ENCODE results near the gene ZNF880. TPM values are rescaled to one million over a fixed set of nuclear protein-coding genes. Genes with fewer than 3 reads are reported as not detected.
"Not testable (repeated sequence)": the region's sequence is repeated elsewhere in the genome, so short reads cannot be mapped to it uniquely, and the experiment has no call there.

Gene ZNF880
- total RNA-seq = 27.4 TPM

DNA sequence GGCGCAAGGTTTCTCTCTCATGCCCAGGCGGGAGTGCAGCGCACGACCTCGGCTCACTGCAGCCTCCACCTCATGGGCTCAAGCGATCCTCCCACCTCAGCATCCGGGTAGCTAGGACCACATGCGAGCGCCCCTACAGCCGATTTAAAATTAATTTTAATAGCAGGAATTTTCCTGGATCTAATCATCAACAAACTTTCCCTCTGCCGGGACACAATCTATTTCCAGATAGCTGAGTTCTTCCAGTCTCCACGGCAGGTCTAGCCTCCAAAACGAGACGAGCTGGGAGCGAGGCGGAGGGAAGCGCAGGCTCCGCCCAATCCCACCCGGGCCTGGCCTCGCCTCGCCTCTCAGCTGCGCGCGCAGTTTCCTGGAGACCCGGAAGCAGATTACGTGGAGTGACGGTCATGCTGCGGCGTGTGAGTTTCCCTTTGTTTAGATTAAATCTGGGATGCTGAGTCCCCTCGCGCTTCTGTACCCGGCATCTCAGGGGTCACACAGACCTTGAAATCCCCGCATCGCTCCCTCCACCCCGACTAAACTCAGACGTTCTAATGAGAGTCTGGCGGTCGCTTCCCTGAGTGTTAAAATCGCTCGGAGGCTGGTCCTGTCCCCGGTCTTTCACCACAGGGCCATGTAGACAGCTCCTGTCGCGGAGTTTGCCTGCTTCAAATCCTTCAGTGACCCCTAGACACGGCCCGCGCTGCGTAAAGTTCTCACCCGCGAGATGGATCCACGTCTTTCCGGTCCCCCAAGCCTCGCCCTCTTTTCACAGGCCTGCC lies at the start of gene ZNF880:
Gene ZNF880 (plus strand): TSS at position 365 of the 782 bp plus-strand sequence. CDS start 43 bp downstream, at position 408.
- peak; percentile 99 for DNase-seq

DNA sequence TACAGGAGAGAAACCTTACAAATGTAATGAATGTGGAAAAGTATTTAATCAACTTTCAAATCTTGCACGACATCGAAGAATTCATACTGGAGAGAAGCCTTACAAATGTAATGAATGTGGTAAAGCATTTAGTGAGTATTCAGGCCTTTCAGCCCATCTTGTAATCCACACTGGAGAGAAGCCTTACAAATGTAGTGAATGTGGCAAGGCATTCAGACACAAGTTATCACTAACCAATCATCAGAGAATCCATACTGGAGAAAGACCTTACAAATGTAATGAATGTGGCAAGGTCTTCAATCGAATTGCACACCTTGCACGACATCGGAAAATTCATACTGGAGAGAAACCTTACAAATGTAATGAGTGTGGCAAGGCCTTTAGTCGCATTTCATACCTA lies 47.3 kb upstream of the ZNF880 start:
- no peak for DNase-seq

DNA sequence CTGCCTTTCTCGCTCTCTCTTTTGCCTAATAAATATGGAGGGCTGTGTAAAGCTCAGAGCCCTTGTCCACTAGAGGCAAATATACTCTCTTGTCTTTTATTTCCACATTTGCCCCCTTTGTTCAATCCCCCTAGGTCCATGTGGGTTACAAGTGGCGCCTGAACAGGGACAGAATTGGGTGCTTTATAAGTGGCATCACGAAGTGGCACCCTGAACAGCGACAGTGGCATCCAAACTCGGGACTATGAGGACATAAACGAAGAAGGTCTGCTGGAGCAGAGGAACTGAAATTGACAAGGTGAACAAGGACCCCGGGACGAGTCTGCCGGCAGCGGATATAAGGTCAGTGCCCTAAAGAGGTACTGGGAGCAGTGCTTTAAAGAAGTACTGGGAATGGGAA lies 38.0 kb upstream of the ZNF880 start:
- DNase-seq = no peak

DNA sequence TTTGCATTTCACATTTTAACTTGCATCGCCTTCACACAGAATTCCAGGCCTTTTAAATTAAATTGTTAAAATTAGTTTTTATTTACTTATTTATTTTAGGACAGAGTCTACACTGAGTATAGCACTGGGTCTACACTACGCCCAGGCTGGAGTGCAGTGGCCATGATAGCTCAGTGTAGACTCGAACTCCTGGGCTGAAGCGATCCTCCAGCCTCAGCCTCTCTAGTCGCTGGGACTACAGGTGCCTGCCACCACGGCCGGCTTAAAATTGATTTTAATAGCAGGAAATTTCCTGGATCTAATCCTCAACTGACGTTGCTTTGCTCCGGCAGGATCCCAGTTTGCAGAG lies 34.0 kb upstream of the ZNF880 start:
- no peak for DNase-seq

DNA sequence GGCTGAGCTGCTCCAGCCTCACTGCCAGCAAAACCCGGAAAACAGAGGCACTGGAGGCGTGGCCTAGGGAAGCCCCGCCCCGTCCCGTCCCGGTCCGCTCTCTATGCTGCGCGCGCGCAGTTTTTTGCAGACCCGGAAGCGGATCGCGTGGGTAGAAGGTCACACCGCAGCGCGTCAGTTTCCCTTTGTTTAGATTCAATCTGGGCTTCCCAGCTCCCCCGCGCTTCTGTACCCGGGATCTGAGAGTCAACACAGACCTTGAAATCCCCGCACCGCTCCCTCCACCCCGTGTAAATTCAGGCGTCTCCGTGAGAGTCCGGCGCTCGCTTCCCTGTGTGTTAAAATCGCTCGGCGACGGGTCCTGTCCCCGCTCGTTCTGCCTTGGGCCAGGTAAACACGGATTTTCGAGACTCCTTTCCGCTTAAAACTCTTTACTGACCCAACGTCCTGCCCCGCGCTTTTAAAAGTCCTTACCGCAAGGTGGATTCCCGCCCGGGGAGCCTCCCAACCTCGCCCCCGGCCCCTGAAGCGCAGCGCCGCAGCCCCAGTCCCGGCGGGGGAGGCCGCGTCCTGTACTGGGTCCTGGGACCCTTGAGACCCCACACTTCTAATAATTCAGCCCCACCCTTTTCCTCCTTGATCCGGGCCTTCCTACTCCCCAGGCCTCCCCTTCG lies 33.5 kb upstream of the ZNF880 start, which contains the start of gene ZNF610:
Gene ZNF610 (plus strand): TSS at position 127 of the 674 bp plus-strand sequence. CDS start 12,930 bp downstream, outside the sequence.
- DNase-seq = peak; percentile 95

DNA sequence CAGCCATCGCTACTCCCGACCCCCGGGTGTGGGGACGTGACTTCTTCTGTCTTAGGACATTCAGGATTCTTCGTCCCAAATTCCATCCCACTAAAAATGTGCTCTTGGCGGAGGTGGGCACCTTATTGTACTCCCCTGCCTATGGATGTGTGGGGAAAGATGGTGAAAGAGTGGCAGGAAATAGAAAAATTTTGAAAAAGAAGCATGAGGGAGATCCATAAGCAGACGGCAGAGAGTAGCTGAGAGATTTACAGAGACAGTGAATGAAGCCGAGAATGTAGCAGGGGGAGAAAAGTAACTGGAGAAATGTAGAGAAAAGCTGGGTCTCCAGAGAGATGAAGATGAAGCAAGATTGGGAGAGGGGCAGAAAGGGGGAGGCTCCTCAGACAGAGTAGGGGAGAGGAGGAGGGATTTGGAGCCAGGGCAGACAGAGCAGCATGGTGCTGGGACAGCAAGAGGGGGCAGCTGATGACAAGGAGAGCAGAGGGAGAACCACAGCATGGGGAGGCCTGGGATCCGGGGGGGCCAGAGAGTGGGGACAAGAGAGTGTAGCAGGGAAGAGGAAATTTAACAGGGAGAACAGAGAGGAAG lies 32.8 kb upstream of the ZNF880 start:
- DNase-seq = peak; percentile 41

DNA sequence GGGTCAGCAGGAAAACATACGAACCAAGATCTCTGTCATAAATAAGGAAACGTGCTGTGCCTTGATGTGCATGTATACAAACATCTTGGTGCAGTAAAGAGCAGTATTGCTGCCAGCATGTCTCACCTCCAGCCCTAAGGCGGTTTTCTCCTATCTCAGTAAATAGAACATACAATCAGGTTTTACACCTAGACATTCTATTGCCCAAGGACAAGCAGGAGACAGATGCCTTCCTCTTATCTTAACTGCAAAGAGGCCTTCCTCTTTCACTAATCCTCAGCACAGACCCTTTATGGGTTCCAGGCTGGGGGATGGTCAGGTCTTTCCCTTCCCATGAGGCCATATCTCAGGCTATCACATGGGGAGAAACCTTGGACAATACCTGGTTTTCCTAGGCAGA lies 30.7 kb upstream of the ZNF880 start:
- not testable (repeated sequence) for DNase-seq

DNA sequence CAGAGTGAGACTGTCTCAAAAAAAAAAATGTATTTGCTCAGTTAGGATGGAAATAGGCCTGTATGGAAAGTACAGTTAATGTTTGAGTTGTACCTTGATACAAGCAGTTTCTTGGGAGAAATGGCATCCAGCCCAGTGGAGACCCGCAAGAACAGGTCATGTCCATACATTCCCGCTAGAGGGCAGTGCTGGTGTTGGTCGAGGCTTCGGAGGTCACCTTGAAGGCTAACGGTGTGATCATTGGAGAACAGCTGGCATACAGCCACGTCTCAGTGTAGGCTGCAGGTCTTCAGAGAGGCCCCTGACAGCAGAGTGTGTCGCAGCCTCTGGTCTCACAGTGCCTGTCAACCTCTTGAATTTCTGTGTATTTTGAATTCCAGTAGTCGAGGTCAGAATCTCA lies 26.2 kb upstream of the ZNF880 start:
- peak; percentile 82 for DNase-seq

DNA sequence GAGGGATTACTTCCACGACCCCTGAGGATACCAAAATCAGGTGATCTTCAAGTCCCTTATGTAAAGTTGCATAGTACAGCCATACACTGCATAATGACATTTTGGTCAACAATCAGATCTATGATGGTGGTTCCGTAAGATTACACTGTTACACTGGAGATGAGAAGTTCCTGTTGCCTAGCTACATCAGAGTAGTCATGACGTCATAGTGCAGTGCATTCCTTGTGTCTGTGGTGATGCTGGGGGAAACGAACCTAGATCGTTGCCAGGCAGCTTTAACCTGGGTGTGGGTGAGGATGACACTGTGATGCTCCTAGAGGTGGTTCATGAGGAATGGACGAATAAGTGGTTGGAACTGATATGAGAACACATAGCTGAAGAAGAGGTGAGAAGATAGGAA lies 24.6 kb upstream of the ZNF880 start:
- DNase-seq = no peak

DNA sequence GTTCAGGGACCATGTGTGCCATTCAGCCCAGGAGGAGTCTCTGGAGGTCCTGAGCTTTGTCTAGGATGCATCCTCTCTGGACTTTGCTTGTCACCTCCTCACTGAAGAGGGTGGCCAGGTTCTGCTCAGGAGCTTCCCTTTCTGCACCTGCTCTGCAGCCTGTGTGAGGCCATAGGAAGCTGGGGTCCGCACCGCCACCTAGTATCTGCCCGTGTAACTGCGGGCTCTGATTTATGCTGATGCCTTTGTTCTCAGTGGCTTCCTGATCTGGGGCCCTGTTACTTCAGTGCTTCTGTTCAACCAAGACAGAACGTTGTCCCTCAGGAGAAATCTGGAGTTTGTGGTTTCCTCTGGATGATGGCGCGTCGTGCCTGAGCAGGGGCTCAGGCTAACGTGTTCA lies 18.2 kb upstream of the ZNF880 start:
- DNase-seq = no peak

DNA sequence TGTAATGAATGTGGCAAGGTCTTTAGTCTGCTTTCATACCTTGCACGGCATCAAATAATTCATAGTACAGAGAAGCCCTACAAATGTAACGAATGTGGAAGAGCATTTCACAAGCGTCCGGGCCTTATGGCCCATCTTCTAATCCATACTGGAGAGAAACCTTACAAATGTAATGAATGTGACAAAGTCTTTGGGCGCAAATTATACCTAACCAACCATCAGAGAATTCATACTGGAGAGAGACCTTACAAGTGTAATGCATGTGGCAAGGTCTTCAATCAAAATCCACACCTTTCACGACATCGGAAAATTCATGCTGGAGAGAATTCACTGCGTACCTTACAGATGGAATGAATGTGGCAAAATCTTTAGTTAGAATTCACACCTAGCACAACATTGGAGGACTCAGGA lies 3.3 kb upstream of the ZNF880 start:
- DNase-seq = no peak

DNA sequence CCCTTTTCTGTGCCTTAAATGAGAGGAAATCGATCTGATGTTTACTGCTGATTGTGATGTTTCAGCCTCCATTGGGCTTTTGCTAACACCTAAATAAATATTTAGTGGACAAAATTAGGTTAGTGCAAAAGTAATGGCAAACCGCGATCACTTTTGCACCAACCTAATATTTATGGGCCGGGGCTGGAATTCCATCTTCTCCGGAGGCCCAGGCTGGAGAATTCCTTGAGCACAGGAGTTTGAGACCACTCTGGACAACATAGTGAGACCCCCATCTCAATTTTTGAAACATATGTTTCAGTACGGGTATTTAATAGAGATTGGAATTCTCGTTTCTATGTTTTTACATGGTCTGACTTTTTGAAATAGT lies 603 bp downstream of the ZNF880 start:
- no peak for DNase-seq

DNA sequence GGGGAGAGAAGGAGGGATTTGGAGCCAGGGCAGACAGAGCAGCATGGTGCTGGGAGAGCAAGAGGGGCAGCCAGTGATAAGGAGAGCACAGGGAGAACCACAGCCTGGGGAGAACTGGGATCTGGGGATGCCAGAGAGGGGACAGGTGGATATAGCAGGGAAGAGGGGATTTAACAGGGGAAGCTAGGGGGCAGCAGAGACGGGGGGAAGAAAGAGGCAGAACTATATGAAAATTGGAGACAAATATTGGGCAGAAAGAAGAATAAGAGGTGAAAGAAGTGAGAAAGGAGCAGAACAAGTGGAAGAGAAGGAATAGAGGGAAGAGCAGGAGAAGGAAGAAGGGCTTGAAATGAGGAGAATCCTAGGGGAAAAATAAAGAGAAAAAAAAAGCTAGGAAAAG lies 21.4 kb downstream of the ZNF880 start:
- no peak for DNase-seq

DNA sequence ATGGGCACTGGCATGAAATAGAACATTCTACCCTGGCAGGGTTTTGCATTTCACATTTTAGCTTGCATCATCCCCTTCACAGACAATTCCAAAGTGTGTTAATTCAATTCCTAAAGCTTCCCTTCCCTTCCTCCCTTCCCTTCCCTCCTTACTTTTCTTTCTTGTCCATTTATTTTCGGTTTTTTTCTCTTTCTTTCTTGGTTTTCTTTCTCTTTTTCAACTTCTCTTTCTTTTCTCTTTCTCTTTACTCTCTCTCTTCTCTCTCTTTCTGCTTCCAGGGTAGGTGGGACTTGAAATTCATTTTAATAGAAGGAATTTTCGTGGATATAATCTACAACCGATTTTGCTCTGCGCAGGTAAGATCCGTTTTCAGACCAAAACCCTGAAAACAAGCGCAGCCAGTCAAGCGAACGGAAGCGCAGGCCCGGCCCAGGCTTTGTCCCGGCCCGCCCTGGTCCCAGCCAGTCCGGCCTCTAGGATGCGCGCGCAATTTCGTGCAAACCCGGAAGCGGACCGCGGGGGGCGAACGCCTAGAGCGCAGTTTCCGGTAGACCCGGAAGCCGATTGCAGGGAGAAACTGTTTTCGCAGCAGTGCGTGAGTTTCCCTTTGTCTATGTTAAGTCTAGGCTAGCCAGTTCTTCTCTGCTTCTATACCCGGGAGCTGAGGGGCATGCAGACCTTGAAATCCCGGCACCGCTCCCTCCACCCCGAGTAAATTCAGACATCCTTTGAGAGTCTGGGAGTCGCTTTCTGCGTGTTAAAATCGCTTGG lies 27.8 kb downstream of the ZNF880 start, which contains the start of gene ZNF528:
Gene ZNF528 (plus strand): TSS at position 540 of the 771 bp plus-strand sequence. CDS start 4,165 bp downstream, outside the sequence.
- DNase-seq = peak; percentile 99

DNA sequence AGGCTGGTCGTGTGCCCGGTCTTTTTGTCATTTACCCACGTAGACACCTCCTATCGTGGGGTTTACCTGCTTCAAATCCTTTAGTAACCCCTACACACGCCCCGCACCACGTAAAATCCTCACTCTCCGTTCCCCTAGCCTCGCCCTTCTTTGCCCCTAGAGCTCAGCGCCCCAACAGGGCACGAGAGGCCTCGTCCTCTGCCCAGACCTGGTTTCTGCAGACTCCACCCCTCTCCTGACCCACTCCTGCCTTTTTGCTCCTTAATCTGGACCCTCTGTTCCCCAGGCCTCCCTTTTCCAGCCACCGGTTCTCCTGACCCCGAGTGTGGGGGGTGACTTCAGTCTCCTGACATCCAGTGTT lies 28.3 kb downstream of the ZNF880 start:
- no peak for DNase-seq

DNA sequence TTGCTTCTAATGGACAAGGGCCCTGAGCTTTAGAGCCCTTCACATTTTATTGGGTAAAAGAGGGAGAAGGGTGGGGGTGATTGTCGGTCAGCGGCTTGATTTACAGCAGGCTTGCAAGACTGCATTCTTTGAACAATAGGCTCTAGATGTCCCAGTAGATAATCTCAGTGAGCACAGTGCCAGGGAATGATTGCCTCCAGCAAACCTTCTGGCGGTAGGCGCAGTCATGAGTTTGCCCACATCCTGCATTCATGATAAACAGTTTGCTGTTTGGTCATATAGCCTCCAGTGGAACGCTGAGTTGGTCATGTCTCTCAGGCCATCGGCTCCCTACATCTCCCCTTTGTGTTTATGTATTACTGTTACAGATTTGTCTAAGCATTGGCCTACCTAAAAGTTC lies 40.6 kb downstream of the ZNF880 start:
- no peak for DNase-seq

DNA sequence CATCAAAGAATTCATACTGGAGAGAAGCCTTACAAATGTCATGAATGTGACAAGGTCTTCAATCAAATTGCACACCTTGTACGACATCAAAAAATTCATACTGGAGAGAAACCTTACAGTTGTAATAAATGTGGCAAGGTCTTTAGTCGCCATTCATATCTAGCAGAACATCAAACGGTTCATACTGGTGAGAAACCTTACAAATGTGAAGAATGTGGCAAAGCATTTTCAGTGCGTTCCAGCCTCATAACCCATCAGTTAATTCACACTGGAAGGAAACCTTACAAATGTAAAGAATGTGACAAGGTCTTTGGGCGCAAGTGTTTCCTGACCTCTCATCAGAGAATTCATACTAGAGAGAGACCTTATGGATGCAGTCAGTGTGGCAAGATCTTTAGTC lies 46.0 kb downstream of the ZNF880 start:
- no peak for DNase-seq

DNA sequence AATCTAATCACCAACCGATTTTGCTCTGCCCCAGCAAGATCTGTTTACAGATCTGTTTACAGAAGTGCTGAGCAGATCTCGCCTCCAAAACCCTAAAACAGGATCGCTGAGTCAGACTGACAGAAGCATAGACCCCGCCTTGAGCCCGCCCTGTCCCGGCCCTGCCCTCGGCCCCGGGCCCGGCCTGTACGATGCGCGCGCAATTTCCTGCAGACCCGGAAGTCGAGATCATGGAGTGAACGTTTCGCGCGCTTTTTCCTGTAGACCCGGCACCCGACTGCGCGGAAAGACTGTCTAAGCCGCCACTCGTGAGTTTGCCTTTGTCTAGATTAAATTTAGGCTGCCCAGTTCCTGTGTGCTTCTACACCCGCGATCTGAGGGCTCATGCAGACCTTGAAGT lies 59.2 kb downstream of the ZNF880 start, which contains the start of gene ZNF534:
Gene ZNF534 (plus strand): TSS at position 212 of the 400 bp plus-strand sequence. CDS start 2,327 bp downstream, outside the sequence.
- no peak for DNase-seq

All from tongue (tissue), 2 donors.